Prostate gland (tissue), 2 donors: ENCODE results near the gene SPG11. TPM values are rescaled to one million over a fixed set of nuclear protein-coding genes. Genes with fewer than 3 reads are reported as not detected.
"Not testable (repeated sequence)": the region's sequence is repeated elsewhere in the genome, so short reads cannot be mapped to it uniquely, and the experiment has no call there.

Source experiments
- DNase-seq: peaks from one replicate; pipeline ENCODE4 v3.0.0-alpha.2; 2019; ENCODE audit warnings: low spot score
- H3K27ac ChIP-seq, 2 donors: fragments of 200-600 bp; sonication (generic); 2 replicates each; pipeline ENCODE4 v1.5.1; 2017 to 2019
- H3K27me3 ChIP-seq: fragments of 200-600 bp; sonication (generic); replicated peaks from 2 replicates; pipeline ENCODE4 v1.5.1; 2019; ENCODE audit not compliant: insufficient read depth
- H3K36me3 ChIP-seq, 2 donors: fragments of 200-600 bp; sonication (generic); 1 replicate in 1 of 2; 2 replicates in 1 of 2; pipeline versions ENCODE4 v1.5.1 to v1.8.1; 2017 to 2019
- H3K4me1 ChIP-seq: fragments of 200-600 bp; sonication (generic); replicated peaks from 2 replicates; pipeline ENCODE4 v1.5.1; 2019
- H3K4me3 ChIP-seq, 2 donors: fragments of 200-600 bp; sonication (generic); 2 replicates each; pipeline ENCODE4 v1.5.1; 2017 to 2019
- H3K9me3 ChIP-seq: fragments of 200-600 bp; sonication (generic); 2 replicates; pipeline ENCODE4 v1.5.1; 2017
- CTCF ChIP-seq, 4 experiments: fragments of 200-600 bp in 2 of 4; fragments of 450-650 bp in 2 of 4; sonication (generic) in 2 of 4; IDR thresholded peaks; 1 replicate in 3 of 4; 2 replicates in 1 of 4; pipeline ENCODE4 v1.5.1; 2016 to 2019; ENCODE audit warnings: antibody characterized with exemption in 4 of 4, mild to moderate bottlenecking in 2 of 4, moderate library complexity in 2 of 4
- POLR2A ChIP-seq: fragments of 450-650 bp; IDR thresholded peaks from one replicate; pipeline ENCODE4 v1.6.1; 2016; ENCODE audit warnings: antibody characterized with exemption, mild to moderate bottlenecking
- POLR2AphosphoS5 ChIP-seq: sonication (generic); formaldehyde crosslinking; IDR thresholded peaks from one replicate; pipeline ENCODE4 v1.6.1; 2017; ENCODE audit warnings: antibody characterized with exemption
- WGBS: methylation state at CpG from one replicate; pipeline ENCODE4 v1.1.5; 2018; 5-methylcytosine and 5-hydroxymethylcytosine counted together
- intact Hi-C: fragments of 100-400 bp; cut with DNase I; formaldehyde crosslinking; loops from one replicate; pipeline ENCODE4 v1.14.2; 2022
- total RNA-seq, 2 donors: library from RNA; depleted of rRNA; stranded (reverse); fragments of >200 nt; gene quantifications; one replicate each; pipeline ENCODE4 v1.1.0, GENCODE V29; 2016

The SPG11 gene
- total RNA-seq, 2 donors from 2014 or later = 86.2 to 93.7 TPM

DNA sequence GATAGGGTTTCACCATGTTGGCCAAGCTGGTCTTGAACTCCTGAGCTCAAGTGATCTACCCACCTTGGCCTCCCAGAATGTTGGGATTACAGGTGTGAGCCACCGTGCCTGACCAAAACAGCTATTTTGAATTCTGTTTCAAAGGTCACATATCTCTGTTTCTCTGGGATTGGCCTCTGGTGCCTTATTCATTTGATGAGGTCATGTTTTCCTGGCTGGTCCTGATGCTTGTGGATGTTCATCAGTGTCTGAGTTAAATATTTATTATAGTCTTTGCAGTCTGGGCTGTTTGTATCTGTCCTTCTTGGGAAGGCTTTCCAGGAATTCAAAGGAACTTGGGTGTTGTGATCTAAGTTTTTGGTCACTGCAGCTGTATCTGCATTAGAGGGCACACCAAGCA, 42.5 kb upstream of the SPG11 start:
- Histone ChIP-seq H3K27ac (no peak overlapping the region), H3K36me3 (no peaks in the 10 kb centered on the region), H3K9me3 (no peaks in the 10 kb centered on the region), H3K4me1 (no peaks in the 10 kb centered on the region), H3K27me3 (no peaks in the 10 kb centered on the region), H3K4me3 (no peak overlapping the region)
- intact Hi-C loops = no loop called here
- no peak for DNase-seq
- 95% methylated on average over 1 of the region's 1 CpG for WGBS
- no peak for TF ChIP-seq CTCF (IDR thresholded peaks at IDR 0.05)
- no peak for TF ChIP-seq POLR2A
- no peak for TF ChIP-seq POLR2AphosphoS5

DNA sequence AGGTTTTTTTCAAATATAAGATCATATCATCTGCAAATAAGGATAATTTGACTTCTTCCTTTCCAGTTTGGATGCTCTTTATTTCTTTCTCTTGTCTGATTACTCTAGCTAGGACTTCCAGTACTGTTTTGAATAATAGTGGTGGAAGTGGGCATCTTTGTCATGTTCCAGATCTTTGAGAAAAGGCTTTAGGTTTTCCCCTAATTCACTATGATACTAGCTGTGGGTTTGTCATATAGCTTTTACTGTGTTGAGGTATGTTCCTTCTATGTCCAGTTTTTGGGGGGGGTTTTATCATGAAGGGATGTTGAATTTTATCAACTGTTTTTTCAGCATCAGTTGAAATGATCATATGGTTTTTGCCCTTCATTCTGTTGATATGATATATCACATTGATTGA, 37.2 kb upstream of the SPG11 start:
- intact Hi-C loops, H3K4me3 ChIP-seq, H3K27me3 ChIP-seq, H3K9me3 ChIP-seq, DNase-seq, H3K4me1 ChIP-seq, H3K36me3 ChIP-seq, H3K27ac ChIP-seq: not testable (repeated sequence)

DNA sequence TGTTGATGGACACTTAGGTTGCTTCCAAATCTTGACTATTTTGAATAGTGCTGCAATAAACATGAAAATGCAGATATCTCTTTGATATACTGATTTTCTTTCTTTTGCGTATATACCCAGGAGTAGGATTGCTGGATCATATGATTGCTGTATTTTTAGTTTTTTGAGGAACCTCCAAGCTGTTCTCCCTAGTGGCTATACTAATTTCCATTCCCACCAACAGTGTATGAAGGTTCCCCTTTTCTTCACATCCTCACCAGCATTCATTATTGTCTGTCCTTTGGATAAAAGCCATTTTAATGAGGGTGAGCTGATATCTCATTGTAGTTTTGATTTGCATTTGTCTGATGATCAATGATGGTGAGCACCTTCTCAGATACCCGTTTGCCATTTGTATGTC, 35.2 kb upstream of the SPG11 start:
- no peak overlapping the region for H3K4me3 ChIP-seq
- no peak for TF ChIP-seq POLR2A
- no peak for TF ChIP-seq CTCF (IDR thresholded peaks at IDR 0.05)
- no peak for TF ChIP-seq POLR2AphosphoS5
- H3K27me3 ChIP-seq = no peaks in the 10 kb centered on the region
- intact Hi-C loops = no loop called here
- H3K4me1 ChIP-seq = no peaks in the 10 kb centered on the region
- no peak overlapping the region for H3K27ac ChIP-seq
- no peaks in the 10 kb centered on the region for H3K36me3 ChIP-seq
- no peaks in the 10 kb centered on the region for H3K9me3 ChIP-seq
- WGBS = 91% methylated on average over 2 of the region's 2 CpGs
- no peak for DNase-seq

- intact Hi-C loops = no loop called here
- TF ChIP-seq POLR2A (no peak), CTCF (IDR thresholded peaks at IDR 0.05) (no peak), POLR2AphosphoS5 (no peak)
- no peak overlapping the region for H3K4me3 ChIP-seq
- no peak overlapping the region for H3K27ac ChIP-seq
- no peaks in the 10 kb centered on the region for H3K36me3 ChIP-seq
- H3K27me3 ChIP-seq = no peaks in the 10 kb centered on the region
- no peaks in the 10 kb centered on the region for H3K9me3 ChIP-seq
- no peak for DNase-seq
- no peaks in the 10 kb centered on the region for H3K4me1 ChIP-seq
Measured at GRCh38 chr15:44697014-44697413, 33.6 kb upstream of the SPG11 start.

DNA sequence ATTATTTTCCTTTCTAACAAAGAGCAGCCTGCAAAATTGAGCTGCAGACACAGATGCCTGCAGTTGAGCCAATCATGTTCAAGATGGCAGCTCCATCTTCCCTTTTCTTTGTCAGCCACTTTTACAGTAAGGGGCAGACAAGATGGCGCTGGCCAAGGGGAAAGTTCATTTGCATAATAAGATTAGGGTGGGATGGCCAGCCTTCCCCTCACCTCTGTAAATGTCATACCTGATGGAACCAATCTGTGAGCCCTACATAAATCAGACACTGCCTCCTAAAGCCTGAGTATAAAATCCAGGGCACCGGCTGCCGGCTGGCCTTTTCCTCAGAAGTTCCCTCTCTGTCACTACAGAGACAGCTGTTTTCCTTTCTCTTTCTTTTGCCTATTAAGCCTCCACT, 31.8 kb upstream of the SPG11 start:
- TF ChIP-seq POLR2AphosphoS5 (no peak), POLR2A (no peak), CTCF (IDR thresholded peaks at IDR 0.05) (no peak)
- DNase-seq = no peak

DNA sequence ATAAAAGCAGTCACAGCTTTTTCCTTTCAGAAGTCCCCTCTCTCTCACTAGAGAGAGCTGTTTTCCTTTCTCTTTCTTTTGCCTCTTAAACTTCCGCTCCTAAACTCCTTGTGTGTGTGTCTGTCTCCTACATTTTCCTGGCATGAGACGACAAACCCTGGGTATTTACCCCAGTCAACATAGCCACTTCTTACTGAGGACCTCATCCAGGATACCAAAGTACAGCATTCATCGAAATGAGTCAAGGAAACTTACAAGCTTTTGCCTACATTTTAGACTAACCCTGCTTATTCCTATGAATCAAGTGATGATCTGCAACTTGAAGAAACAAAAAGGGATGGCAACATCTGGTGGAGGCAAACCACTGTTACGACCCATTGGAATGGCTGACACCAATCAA, 31.0 kb upstream of the SPG11 start:
- Histone ChIP-seq H3K27me3 (no peaks in the 10 kb centered on the region), H3K9me3 (no peaks in the 10 kb centered on the region), H3K4me3 (no peak overlapping the region), H3K27ac (no peak overlapping the region), H3K4me1 (no peaks in the 10 kb centered on the region), H3K36me3 (no peaks in the 10 kb centered on the region)
- TF ChIP-seq POLR2AphosphoS5 (no peak), CTCF (IDR thresholded peaks at IDR 0.05) (no peak), POLR2A (no peak)
- DNase-seq = no peak
- 80% methylated on average over 4 of the region's 4 CpGs for WGBS
- intact Hi-C loops = no loop called here

More for the DNA sequence above, 31.8 kb upstream of the SPG11 start:
- 27% methylated on average over 3 of the region's 3 CpGs for WGBS
- no peak overlapping the region for H3K27ac ChIP-seq
- H3K36me3 ChIP-seq = no peaks in the 10 kb centered on the region
- no peak overlapping the region for H3K4me3 ChIP-seq
- no peaks in the 10 kb centered on the region for H3K9me3 ChIP-seq
- no peaks in the 10 kb centered on the region for H3K27me3 ChIP-seq
- intact Hi-C loops = no loop called here
- H3K4me1 ChIP-seq = no peaks in the 10 kb centered on the region
